K562 (cell line): ENCODE data around the gene TESK1. TPM values are rescaled to one million over a fixed set of nuclear protein-coding genes. Genes with fewer than 3 reads are reported as not detected.

Experiments
- CTBP1 ChIP-seq: fragments of 450-650 bp; IDR thresholded peaks from 2 replicates; pipeline ENCODE4 v1.6.1; 2016; ENCODE audit warnings: borderline replicate concordance
- ETV1 ChIP-seq: fragments of 450-650 bp; conservative IDR thresholded peaks from 2 replicates; pipeline ENCODE4 v1.6.1; 2016; ENCODE audit warnings: missing genetic modification characterization, control low read depth, low read depth, missing compliant biosample characterization
- GTF2A2 ChIP-seq: IDR thresholded peaks from 2 replicates; pipeline ENCODE4 v1.6.1; 2016; ENCODE audit warnings: mild to moderate bottlenecking, missing genetic modification characterization, missing compliant biosample characterization
- KDM5B ChIP-seq: fragments of 200-600 bp; sonication (generic); IDR thresholded peaks from 2 replicates; pipeline ENCODE4 v1.6.1; 2012; ENCODE audit warnings: low read depth, mild to moderate bottlenecking, moderate library complexity, low read length, control low read depth, inconsistent platforms; ENCODE audit not compliant: insufficient replicate concordance
- NCOA1 ChIP-seq: fragments of 450-650 bp; IDR thresholded peaks from 2 replicates; pipeline ENCODE4 v1.6.1; 2016; ENCODE audit warnings: low read depth
- NCOA2 ChIP-seq, 2 experiments: fragments of 450-650 bp; IDR thresholded peaks; 2 replicates each; pipeline ENCODE4 v1.6.1; 2018; ENCODE audit warnings: mild to moderate bottlenecking in 2 of 2, moderate library complexity in 1 of 2; ENCODE audit not compliant: partially characterized antibody in 2 of 2
- NEUROD1 ChIP-seq: fragments of 150-350 bp; IDR thresholded peaks from 2 replicates; pipeline ENCODE4 v1.6.1; 2014; ENCODE audit warnings: borderline replicate concordance, low read length, low read depth; ENCODE audit not compliant: partially characterized antibody
- PHF8 ChIP-seq: fragments of 200-600 bp; sonication (generic); IDR thresholded peaks from 2 replicates; pipeline ENCODE4 v1.6.1; 2012; ENCODE audit warnings: mixed run types, mild to moderate bottlenecking, inconsistent platforms, low read length, moderate library complexity, borderline replicate concordance
- SMARCA4 ChIP-seq: fragments of 450-650 bp; IDR thresholded peaks from 2 replicates; pipeline ENCODE4 v1.6.1; 2016
- STAT5B ChIP-seq: fragments of 250-450 bp; sonication (Bioruptor Pico); IDR thresholded peaks from 2 replicates; pipeline ENCODE4 v1.8.0; 2021; ENCODE audit warnings: mild to moderate bottlenecking, inconsistent platforms
- ZNF274 ChIP-seq: IDR thresholded peaks from 2 replicates; pipeline ENCODE4 v1.6.1; 2011; ENCODE audit warnings: low read depth, mild to moderate bottlenecking, low read length, moderate library complexity, borderline replicate concordance
- ZNF354B ChIP-seq: fragments of 250-450 bp; sonication (Bioruptor Pico); IDR thresholded peaks from 2 replicates; pipeline ENCODE4 v1.4.0; 2020
- ZNF41 ChIP-seq: fragments of 250-450 bp; sonication (Bioruptor Pico); conservative IDR thresholded peaks from 2 replicates; pipeline ENCODE4 v1.4.0; 2020; ENCODE audit warnings: mild to moderate bottlenecking
- ZNF717 ChIP-seq: fragments of 250-450 bp; sonication (Bioruptor Pico); IDR thresholded peaks from 2 replicates; pipeline ENCODE4 v1.5.0; 2021
- polyA plus RNA-seq, 8 experiments: library from polyadenylated mRNA; depleted of rRNA in 4 of 8; stranded (reverse) in 5 of 8; unstranded in 3 of 8; fragments of >200 nt; fragmentation: Nextera tagmentation in 2 of 8; fragmentation: Illumina TruSeq in 1 of 8; extraction: Ambion mirVana in 2 of 8; extraction: Trizol in 1 of 8; gene quantifications; 2 replicates each; pipeline versions ENCODE4 v1.2.1 to v1.2.3, GENCODE V29; 2011 to 2014; ENCODE audit warnings: inconsistent platforms in 1 of 8, missing spikeins in 1 of 8
- total RNA-seq, 7 experiments: library from RNA; depleted of rRNA in 6 of 7; stranded (reverse); fragments of >200 nt in 6 of 7; fragmentation: Illumina TruSeq in 2 of 7; extraction: Trizol in 2 of 7; gene quantifications; 2 replicates each; pipeline versions ENCODE4 v1.2.1 to v1.2.3, GENCODE V29; 2011 to 2021; ENCODE audit warnings: low replicate concordance in 1 of 7
- TF ChIP-seq, protein P1 (sequence below): sonication (generic); formaldehyde crosslinking; IDR thresholded peaks from 2 replicates; pipeline ENCODE4 v1.8.0; 2022; ENCODE audit warnings: mild to moderate bottlenecking, missing genetic modification reagents
- TF ChIP-seq, protein P2 (sequence below): sonication (generic); formaldehyde crosslinking; IDR thresholded peaks from 2 replicates; pipeline ENCODE4 v1.8.0; 2022; ENCODE audit warnings: mild to moderate bottlenecking, missing genetic modification reagents
- TF ChIP-seq, protein P3 (sequence below): sonication (generic); IDR thresholded peaks from 2 replicates; pipeline ENCODE4 v1.6.1; 2016
- TF ChIP-seq, protein P4 (sequence below): fragments of 450-650 bp; formaldehyde crosslinking; IDR thresholded peaks from 2 replicates; pipeline ENCODE4 v1.4.0; 2020; ENCODE audit warnings: mild to moderate bottlenecking, moderate library complexity
- TF ChIP-seq, protein P5 (sequence below): sonication (generic); formaldehyde crosslinking; IDR thresholded peaks from 2 replicates; pipeline ENCODE4 v1.8.1; 2022; ENCODE audit warnings: missing genetic modification reagents

TESK1 gene
- total and polyA plus RNA-seq, 9 of the 15 experiments (the other 6 are each of a cell fraction or from before 2014, with no cell fraction given) = 0.07 to 10.4 (median 4.1) TPM

DNA sequence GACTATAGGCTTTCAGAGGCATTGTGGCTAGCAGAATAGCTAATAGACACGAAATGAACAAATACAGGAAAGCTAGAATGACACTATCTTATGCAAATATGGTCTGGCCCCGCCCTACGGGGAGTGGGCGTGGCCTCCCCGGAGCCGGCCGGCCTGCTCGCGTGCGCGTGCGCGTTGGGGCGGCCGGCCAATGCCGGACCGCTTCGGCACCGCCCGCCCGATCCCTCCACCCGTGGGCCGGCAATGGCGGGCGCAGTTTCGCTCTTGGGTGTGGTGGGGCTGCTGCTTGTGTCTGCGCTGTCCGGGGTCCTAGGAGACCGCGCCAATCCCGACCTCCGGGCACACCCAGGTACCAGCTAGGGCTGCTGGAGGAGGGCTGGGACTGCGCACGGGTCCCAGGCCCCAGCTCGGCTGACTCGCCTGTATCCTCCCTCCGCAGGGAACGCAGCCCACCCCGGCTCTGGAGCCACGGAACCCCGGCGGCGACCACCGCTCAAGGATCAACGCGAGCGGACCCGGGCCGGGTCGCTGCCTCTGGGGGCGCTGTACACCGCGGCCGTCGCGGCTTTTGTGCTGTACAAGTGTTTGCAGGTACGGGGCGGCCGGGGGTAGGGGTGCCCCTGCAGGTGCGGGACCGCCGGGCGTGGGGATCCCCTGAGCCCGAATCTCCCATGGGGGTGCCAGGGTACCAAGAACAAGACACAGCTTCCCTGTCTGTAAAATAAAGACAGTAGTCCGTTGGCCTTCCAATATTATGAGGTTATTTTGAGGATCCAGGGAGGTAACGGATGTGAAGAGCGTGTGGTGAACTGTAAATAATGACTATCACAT, 53.3 kb downstream of the TESK1 start, which contains the start of gene CCDC107 (continued):
- TF ChIP-seq, protein P1, sequence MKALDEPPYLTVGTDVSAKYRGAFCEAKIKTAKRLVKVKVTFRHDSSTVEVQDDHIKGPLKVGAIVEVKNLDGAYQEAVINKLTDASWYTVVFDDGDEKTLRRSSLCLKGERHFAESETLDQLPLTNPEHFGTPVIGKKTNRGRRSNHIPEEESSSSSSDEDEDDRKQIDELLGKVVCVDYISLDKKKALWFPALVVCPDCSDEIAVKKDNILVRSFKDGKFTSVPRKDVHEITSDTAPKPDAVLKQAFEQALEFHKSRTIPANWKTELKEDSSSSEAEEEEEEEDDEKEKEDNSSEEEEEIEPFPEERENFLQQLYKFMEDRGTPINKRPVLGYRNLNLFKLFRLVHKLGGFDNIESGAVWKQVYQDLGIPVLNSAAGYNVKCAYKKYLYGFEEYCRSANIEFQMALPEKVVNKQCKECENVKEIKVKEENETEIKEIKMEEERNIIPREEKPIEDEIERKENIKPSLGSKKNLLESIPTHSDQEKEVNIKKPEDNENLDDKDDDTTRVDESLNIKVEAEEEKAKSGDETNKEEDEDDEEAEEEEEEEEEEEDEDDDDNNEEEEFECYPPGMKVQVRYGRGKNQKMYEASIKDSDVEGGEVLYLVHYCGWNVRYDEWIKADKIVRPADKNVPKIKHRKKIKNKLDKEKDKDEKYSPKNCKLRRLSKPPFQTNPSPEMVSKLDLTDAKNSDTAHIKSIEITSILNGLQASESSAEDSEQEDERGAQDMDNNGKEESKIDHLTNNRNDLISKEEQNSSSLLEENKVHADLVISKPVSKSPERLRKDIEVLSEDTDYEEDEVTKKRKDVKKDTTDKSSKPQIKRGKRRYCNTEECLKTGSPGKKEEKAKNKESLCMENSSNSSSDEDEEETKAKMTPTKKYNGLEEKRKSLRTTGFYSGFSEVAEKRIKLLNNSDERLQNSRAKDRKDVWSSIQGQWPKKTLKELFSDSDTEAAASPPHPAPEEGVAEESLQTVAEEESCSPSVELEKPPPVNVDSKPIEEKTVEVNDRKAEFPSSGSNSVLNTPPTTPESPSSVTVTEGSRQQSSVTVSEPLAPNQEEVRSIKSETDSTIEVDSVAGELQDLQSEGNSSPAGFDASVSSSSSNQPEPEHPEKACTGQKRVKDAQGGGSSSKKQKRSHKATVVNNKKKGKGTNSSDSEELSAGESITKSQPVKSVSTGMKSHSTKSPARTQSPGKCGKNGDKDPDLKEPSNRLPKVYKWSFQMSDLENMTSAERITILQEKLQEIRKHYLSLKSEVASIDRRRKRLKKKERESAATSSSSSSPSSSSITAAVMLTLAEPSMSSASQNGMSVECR (CRISPR knock-in tag) = peak; percentile 24; the same call in 1 of the 2 replicates
- no peak for TF ChIP-seq NCOA1
- TF ChIP-seq ZNF717 (CRISPR knock-in tag) = no peak
- TF ChIP-seq STAT5B (CRISPR knock-in tag) = no peak
- no peak for TF ChIP-seq ETV1 (tag)
- TF ChIP-seq NEUROD1 = no peak
- TF ChIP-seq, protein P2, sequence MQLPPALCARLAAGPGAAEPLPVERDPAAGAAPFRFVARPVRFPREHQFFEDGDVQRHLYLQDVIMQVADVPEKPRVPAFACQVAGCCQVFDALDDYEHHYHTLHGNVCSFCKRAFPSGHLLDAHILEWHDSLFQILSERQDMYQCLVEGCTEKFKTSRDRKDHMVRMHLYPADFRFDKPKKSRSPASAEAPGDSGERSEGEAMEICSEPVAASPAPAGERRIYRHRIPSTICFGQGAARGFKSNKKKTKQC = no peak
- peak; percentile 81; the same call in 1 of the 2 replicates for TF ChIP-seq PHF8
- no peak for TF ChIP-seq ZNF354B (CRISPR knock-in tag)
- TF ChIP-seq KDM5B = peak; percentile 62
- no peak for TF ChIP-seq NCOA2 (IDR thresholded peaks at IDR 0.05; ENCODE audit: partially characterized antibody in 2 of 2)
- 0 out of 2 replicates have a peak, but pooled peaks have one; percentile 21 for TF ChIP-seq SMARCA4
- TF ChIP-seq GTF2A2 = no peak
- TF ChIP-seq, protein P3, sequence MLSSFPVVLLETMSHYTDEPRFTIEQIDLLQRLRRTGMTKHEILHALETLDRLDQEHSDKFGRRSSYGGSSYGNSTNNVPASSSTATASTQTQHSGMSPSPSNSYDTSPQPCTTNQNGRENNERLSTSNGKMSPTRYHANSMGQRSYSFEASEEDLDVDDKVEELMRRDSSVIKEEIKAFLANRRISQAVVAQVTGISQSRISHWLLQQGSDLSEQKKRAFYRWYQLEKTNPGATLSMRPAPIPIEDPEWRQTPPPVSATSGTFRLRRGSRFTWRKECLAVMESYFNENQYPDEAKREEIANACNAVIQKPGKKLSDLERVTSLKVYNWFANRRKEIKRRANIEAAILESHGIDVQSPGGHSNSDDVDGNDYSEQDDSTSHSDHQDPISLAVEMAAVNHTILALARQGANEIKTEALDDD = no peak
- TF ChIP-seq ZNF274 = no peak
- TF ChIP-seq, protein P4, sequence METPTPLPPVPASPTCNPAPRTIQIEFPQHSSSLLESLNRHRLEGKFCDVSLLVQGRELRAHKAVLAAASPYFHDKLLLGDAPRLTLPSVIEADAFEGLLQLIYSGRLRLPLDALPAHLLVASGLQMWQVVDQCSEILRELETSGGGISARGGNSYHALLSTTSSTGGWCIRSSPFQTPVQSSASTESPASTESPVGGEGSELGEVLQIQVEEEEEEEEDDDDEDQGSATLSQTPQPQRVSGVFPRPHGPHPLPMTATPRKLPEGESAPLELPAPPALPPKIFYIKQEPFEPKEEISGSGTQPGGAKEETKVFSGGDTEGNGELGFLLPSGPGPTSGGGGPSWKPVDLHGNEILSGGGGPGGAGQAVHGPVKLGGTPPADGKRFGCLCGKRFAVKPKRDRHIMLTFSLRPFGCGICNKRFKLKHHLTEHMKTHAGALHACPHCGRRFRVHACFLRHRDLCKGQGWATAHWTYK (CRISPR knock-in tag) = no peak
- TF ChIP-seq, protein P5, sequence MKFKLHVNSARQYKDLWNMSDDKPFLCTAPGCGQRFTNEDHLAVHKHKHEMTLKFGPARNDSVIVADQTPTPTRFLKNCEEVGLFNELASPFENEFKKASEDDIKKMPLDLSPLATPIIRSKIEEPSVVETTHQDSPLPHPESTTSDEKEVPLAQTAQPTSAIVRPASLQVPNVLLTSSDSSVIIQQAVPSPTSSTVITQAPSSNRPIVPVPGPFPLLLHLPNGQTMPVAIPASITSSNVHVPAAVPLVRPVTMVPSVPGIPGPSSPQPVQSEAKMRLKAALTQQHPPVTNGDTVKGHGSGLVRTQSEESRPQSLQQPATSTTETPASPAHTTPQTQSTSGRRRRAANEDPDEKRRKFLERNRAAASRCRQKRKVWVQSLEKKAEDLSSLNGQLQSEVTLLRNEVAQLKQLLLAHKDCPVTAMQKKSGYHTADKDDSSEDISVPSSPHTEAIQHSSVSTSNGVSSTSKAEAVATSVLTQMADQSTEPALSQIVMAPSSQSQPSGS (CRISPR knock-in tag) = no peak
- TF ChIP-seq ZNF41 (CRISPR knock-in tag) = no peak
- peak; percentile 46; the same call in 1 of the 2 replicates for TF ChIP-seq CTBP1
